ENCODE results near the gene EPB41L5. TPM values are rescaled to one million over a fixed set of nuclear protein-coding genes. Genes with fewer than 3 reads are reported as not detected.

EPB41L5 gene
- total and polyA plus RNA-seq, 10 of the 15 experiments (the other 5 are each of a cell fraction or from before 2014, with no cell fraction given), result 2.1 to 20.4 (median 8.2) TPM

DNA sequence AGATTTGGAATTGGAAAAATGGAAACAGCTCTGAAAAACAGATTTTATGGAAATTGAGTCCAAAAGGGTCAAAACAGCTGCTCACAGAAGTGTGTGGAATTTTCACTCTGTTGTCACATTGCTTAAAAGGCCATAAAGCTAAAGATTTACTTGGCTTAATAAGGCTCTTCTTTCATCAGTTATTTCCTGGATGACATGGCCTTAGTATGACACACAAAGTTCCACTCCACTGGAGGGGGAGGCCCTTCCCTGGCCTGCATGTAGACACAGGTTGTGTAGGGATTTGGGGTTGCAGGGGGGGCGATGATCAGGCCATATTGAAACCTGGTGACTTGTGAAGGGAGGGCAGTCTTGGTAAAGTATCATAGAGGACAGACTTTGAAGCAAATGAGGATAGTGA is 176.3 kb downstream of the EPB41L5 start (continued):
- TF ChIP-seq SREBF2 (IDR thresholded peaks at IDR 0.05; ENCODE audit: low read length) (no peak), MAX (IDR thresholded peaks at IDR 0.05; ENCODE audit: low read depth, low read length) (no peak)

- in situ Hi-C loops (cut with MboI) (no loop called here), intact Hi-C loops (cut with micrococcal nuclease; ENCODE audit: unreplicated experiment) (no loop called here)
- Histone ChIP-seq H3K36me3 (ENCODE audit: control insufficient read depth in 2 of 2, insufficient read depth in 2 of 2, low read length in 1 of 2) (no peaks in the 10 kb centered on the region), H3K4me1 (ENCODE audit: control insufficient read depth, insufficient read depth, low read length) (no peaks in the 10 kb centered on the region), H3K4me2 (ENCODE audit: control insufficient read depth, insufficient read depth) (no peak overlapping the region), H3K27ac (ENCODE audit: control insufficient read depth, insufficient read depth) (no peak overlapping the region), H4K20me1 (ENCODE audit: control insufficient read depth, insufficient read depth) (no peaks in the 10 kb centered on the region), H2AFZ (ENCODE audit: control insufficient read depth, low read depth, low read length) (no peak overlapping the region), H3K79me2 (ENCODE audit: control insufficient read depth, insufficient read depth, low read length) (no peaks in the 10 kb centered on the region), H3K4me3 (no peak overlapping the region), H3K9ac (ENCODE audit: control insufficient read depth, insufficient read depth, low read length) (no peak overlapping the region), H3K27me3 (replicated peaks in 1 of 2; ENCODE audit: control insufficient read depth in 2 of 2, insufficient read depth in 2 of 2, low read length in 1 of 2) (no peaks in the 10 kb centered on the region), H3K9me3 (replicated peaks; ENCODE audit: control insufficient read depth, insufficient read depth, low read length) (no peaks in the 10 kb centered on the region; the same call in 2 of the 3 replicates)
- ChIA-PET RAD21 (ENCODE audit: unreplicated experiment) (no interaction called here), SMC1A (ENCODE audit: uncharacterized antibody, unreplicated experiment) (interaction anchor here (1.4 kb wide), 1 partner anchor 27 kb away, joined by 3 read pairs; no protein-coding TSS in a partner anchor), POLR2A (no interaction called here), CTCF (no interaction called here)
- no TSS peak for BruUV-seq (replicated peaks)
- 71% methylated on average over 1 of the region's 1 CpG for WGBS (ENCODE audit: insufficient coverage, insufficient replicate concordance, low lambda C conversion rate, missing lambda C conversion rate)
- DNase-seq (ENCODE audit: low read depth, low spot score) (no peak), ATAC-seq (no peak), FAIRE-seq (no peak)
- TF ChIP-seq SMAD1 (IDR thresholded peaks at IDR 0.05; ENCODE audit: low read depth, partially characterized antibody) (no peak), TAF1 (IDR thresholded peaks at IDR 0.05; ENCODE audit: borderline replicate concordance, low read depth, low read length) (no peak), PAX5 (IDR thresholded peaks at IDR 0.05; ENCODE audit: borderline replicate concordance, low read depth, low read length) (no peak), ZNF622 (IDR thresholded peaks at IDR 0.05) (no peak), RFX5 (IDR thresholded peaks at IDR 0.05; ENCODE audit: low read depth, low read length) (no peak), NR2F1 (conservative IDR thresholded peaks at IDR 0.05) (no peak), NFIC (IDR thresholded peaks at IDR 0.05; ENCODE audit: low read depth, low read length) (no peak), SUPT20H (IDR thresholded peaks at IDR 0.05; ENCODE audit: borderline replicate concordance, control insufficient read depth, low read depth, low read length) (no peak), GATAD2B (conservative IDR thresholded peaks at IDR 0.05; ENCODE audit: low read depth) (no peak), RUNX3 (IDR thresholded peaks at IDR 0.05; ENCODE audit: low read length) (no peak), BCL11A (IDR thresholded peaks at IDR 0.05; ENCODE audit: low read depth, low read length) (no peak), POLR2AphosphoS5 (IDR thresholded peaks at IDR 0.05; ENCODE audit: low read length) (no peak), MTA3 (IDR thresholded peaks at IDR 0.05; ENCODE audit: borderline replicate concordance, low read length) (no peak), YY1 (IDR thresholded peaks at IDR 0.05; ENCODE audit: low read depth, low read length) (no peak), MLLT1 (IDR thresholded peaks at IDR 0.05) (no peak)
- TF ChIP-seq, protein P1, sequence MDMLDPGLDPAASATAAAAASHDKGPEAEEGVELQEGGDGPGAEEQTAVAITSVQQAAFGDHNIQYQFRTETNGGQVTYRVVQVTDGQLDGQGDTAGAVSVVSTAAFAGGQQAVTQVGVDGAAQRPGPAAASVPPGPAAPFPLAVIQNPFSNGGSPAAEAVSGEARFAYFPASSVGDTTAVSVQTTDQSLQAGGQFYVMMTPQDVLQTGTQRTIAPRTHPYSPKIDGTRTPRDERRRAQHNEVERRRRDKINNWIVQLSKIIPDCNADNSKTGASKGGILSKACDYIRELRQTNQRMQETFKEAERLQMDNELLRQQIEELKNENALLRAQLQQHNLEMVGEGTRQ (IDR thresholded peaks at IDR 0.05; ENCODE audit: borderline replicate concordance, low read depth, low read length), result no peak
These were observed 179.4 kb downstream of the EPB41L5 start for GRCh38 chr2:120192280-120192679.

Measured in GM12878 (cell line).